RWPE2 (cell line): ENCODE measurements around the gene USE1.

Experiments
- ATAC-seq: fragments of 200-7000 bp; cut with Tn5 transposase; 3 replicates; pipeline ENCODE4 v1.9.1; 2021; ENCODE audit warnings: low read depth
- DNase-seq: peaks from one replicate; pipeline ENCODE4 v3.0.0-alpha.2; 2020; ENCODE audit warnings: low spot score
- H3K27ac ChIP-seq: fragments of 450-650 bp; 2 replicates; pipeline ENCODE4 v1.5.1; 2017; ENCODE audit warnings: mild to moderate bottlenecking; ENCODE audit not compliant: poor library complexity, severe bottlenecking
- H3K27me3 ChIP-seq: fragments of 250-450 bp; sonication (Bioruptor Pico); 2 replicates; pipeline ENCODE4 v1.5.1; 2021; ENCODE audit warnings: mild to moderate bottlenecking, moderate library complexity; ENCODE audit not compliant: insufficient read depth, poor library complexity, severe bottlenecking
- H3K36me3 ChIP-seq: fragments of 250-450 bp; sonication (Bioruptor Pico); 2 replicates; pipeline ENCODE4 v1.5.1; 2020; ENCODE audit warnings: low read depth, mild to moderate bottlenecking, moderate library complexity
- H3K4me1 ChIP-seq: fragments of 250-450 bp; sonication (Bioruptor Pico); 2 replicates; pipeline ENCODE4 v1.5.1; 2021; ENCODE audit warnings: mild to moderate bottlenecking, moderate library complexity; ENCODE audit not compliant: insufficient read depth, poor library complexity, severe bottlenecking
- H3K4me3 ChIP-seq: fragments of 250-450 bp; sonication (Bioruptor Pico); 2 replicates; pipeline ENCODE4 v1.5.1; 2021; ENCODE audit warnings: mild to moderate bottlenecking, moderate library complexity; ENCODE audit not compliant: severe bottlenecking
- H3K9me3 ChIP-seq: fragments of 250-450 bp; sonication (Bioruptor Pico); 2 replicates; pipeline ENCODE4 v1.5.1; 2021; ENCODE audit warnings: mild to moderate bottlenecking, moderate library complexity; ENCODE audit not compliant: severe bottlenecking
- TF ChIP-seq, protein P1 (sequence below): fragments of 450-650 bp; IDR thresholded peaks from one replicate; pipeline ENCODE4 v1.5.1; 2017; ENCODE audit warnings: mild to moderate bottlenecking, moderate library complexity; ENCODE audit not compliant: poor library complexity, severe bottlenecking

USE1 gene

GRCh38 chr19:17172624-17173345 is 42.4 kb upstream of the USE1 start:
- H3K4me3 ChIP-seq: no peak overlapping the region
- H3K4me1 ChIP-seq: no peaks in the 10 kb centered on the region
- DNase-seq (no peak), ATAC-seq (no peak)
- H3K27me3 ChIP-seq: no peaks in the 10 kb centered on the region
- no peak overlapping the region for H3K27ac ChIP-seq
- no peaks in the 10 kb centered on the region for H3K9me3 ChIP-seq
- peaks cover 65% of the 10 kb centered on the region for H3K36me3 ChIP-seq
- TF ChIP-seq, protein P1, sequence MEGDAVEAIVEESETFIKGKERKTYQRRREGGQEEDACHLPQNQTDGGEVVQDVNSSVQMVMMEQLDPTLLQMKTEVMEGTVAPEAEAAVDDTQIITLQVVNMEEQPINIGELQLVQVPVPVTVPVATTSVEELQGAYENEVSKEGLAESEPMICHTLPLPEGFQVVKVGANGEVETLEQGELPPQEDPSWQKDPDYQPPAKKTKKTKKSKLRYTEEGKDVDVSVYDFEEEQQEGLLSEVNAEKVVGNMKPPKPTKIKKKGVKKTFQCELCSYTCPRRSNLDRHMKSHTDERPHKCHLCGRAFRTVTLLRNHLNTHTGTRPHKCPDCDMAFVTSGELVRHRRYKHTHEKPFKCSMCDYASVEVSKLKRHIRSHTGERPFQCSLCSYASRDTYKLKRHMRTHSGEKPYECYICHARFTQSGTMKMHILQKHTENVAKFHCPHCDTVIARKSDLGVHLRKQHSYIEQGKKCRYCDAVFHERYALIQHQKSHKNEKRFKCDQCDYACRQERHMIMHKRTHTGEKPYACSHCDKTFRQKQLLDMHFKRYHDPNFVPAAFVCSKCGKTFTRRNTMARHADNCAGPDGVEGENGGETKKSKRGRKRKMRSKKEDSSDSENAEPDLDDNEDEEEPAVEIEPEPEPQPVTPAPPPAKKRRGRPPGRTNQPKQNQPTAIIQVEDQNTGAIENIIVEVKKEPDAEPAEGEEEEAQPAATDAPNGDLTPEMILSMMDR: no peak

DNA sequence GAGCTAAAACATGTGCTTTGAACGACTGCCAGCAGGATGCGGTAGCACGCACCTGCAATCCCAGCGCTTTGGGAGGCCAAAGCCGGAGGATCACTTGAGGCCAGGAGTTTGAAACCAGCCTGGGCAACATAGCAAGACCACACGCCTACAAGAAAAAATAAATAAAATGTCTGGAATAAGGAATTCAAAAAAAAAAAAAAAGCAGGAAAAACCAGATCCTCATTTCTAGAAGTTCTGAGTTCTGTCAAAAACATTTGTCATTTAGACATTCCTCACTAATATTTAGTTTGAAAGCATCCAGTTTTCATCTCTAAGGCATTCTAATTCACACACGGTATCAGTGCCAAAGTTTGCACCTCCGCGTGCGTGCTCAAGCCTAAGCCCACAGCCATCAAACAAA is 36.9 kb upstream of the USE1 start:
- DNase-seq (no peak), ATAC-seq (no peak)
- Histone ChIP-seq H3K4me1 (no peaks in the 10 kb centered on the region), H3K9me3 (no peaks in the 10 kb centered on the region), H3K36me3 (peaks cover 59% of the 10 kb centered on the region), H3K27me3 (no peaks in the 10 kb centered on the region), H3K4me3 (no peak overlapping the region), H3K27ac (no peak overlapping the region)
- TF ChIP-seq, protein P1: no peak

GRCh38 chr19:17180997-17181702 is 34.0 kb upstream of the USE1 start:
- TF ChIP-seq, protein P1: no peak
- Histone ChIP-seq H3K9me3 (no peaks in the 10 kb centered on the region), H3K27me3 (no peaks in the 10 kb centered on the region), H3K4me3 (no peak overlapping the region), H3K27ac (no peak overlapping the region), H3K36me3 (peaks cover 33% of the 10 kb centered on the region; the same call in 1 of the 2 replicates), H3K4me1 (no peaks in the 10 kb centered on the region)
- no peak for DNase-seq
- no peak for ATAC-seq

DNA sequence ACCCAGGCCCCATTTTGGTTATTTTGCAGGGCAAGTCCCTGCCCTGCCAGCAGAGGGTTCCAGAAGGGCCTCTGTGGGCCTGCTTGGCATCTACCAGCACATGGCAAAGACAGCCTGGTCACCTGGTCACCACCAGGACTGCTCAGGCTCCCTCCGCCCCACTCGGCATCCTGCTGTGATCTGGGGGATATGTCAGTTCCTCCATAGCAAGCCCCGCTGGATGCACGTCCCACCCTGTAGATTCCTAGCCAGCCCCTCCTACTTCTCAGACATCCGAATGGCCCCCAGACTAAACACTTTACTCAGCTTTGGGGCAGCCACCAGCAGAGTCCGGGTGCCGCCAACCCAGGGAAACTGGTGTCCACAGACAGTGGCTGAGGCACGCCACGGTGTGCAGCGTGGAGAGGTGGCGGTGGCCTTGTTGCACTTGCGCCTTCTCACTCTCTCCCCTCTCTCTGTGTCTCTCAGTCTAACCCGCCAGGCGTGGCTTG is 31.8 kb upstream of the USE1 start:
- no peaks in the 10 kb centered on the region for H3K27me3 ChIP-seq
- TF ChIP-seq, protein P1: no peak
- no peak for ATAC-seq
- no peak overlapping the region for H3K27ac ChIP-seq
- no peaks in the 10 kb centered on the region for H3K9me3 ChIP-seq
- DNase-seq: no peak
- no peak overlapping the region for H3K4me3 ChIP-seq
- no peaks in the 10 kb centered on the region for H3K4me1 ChIP-seq
- H3K36me3 ChIP-seq: peaks cover 28% of the 10 kb centered on the region

GRCh38 chr19:17183858-17184321 is 31.3 kb upstream of the USE1 start:
- Histone ChIP-seq H3K27me3 (no peaks in the 10 kb centered on the region), H3K4me3 (no peak overlapping the region), H3K4me1 (no peaks in the 10 kb centered on the region), H3K27ac (no peak overlapping the region), H3K9me3 (no peaks in the 10 kb centered on the region), H3K36me3 (peaks cover 34% of the 10 kb centered on the region)
- TF ChIP-seq, protein P1: no peak
- no peak for DNase-seq
- ATAC-seq: no peak
